HCT116 (cell line): ENCODE data around the gene DNAAF5.

Source experiments
- ATF3 ChIP-seq: IDR thresholded peaks from 2 replicates; pipeline ENCODE4 v1.6.1; 2012
- CTCF ChIP-seq, 3 experiments: fragments of 200-600 bp in 1 of 3; sonication (generic) in 1 of 3; IDR thresholded peaks in 2 of 3; conservative IDR thresholded peaks in 1 of 3; 2 replicates each; pipeline ENCODE4 v1.5.1; 2012 to 2017; ENCODE audit warnings: low read depth in 2 of 3, low read length in 2 of 3, antibody characterized with exemption in 1 of 3, borderline replicate concordance in 1 of 3, control low read depth in 1 of 3, mild to moderate bottlenecking in 1 of 3, mixed read lengths in 1 of 3, mixed run types in 1 of 3, moderate library complexity in 1 of 3; ENCODE audit not compliant: insufficient read depth in 1 of 3
- EZH2 ChIP-seq: fragments of 200-600 bp; sonication (generic); IDR thresholded peaks from 2 replicates; pipeline ENCODE4 v1.6.1; 2017; ENCODE audit warnings: antibody characterized with exemption, mixed run types
- EZH2phosphoT487 ChIP-seq: fragments of 200-600 bp; IDR thresholded peaks from 2 replicates; pipeline ENCODE4 v1.6.1; 2018; ENCODE audit warnings: antibody characterized with exemption, borderline replicate concordance
- MAX ChIP-seq: IDR thresholded peaks from 2 replicates; pipeline ENCODE4 v1.6.1; 2012
- REST ChIP-seq: IDR thresholded peaks from 2 replicates; pipeline ENCODE4 v1.6.1; 2012; ENCODE audit warnings: low read depth
- SIN3A ChIP-seq: IDR thresholded peaks from 2 replicates; pipeline ENCODE4 v1.6.1; 2012; ENCODE audit warnings: low read depth
- YY1 ChIP-seq: IDR thresholded peaks from 2 replicates; pipeline ENCODE4 v1.6.1; 2011; ENCODE audit warnings: low read length, low read depth, moderate library complexity, mild to moderate bottlenecking; ENCODE audit not compliant: insufficient replicate concordance; ENCODE audit errors: extremely low read depth
- ZBTB33 ChIP-seq: IDR thresholded peaks from 2 replicates; pipeline ENCODE4 v1.6.1; 2011; ENCODE audit warnings: mild to moderate bottlenecking, low read length, moderate library complexity; ENCODE audit not compliant: insufficient replicate concordance; ENCODE audit errors: extremely low read depth

GRCh38 chr7:832968-833424, 106.5 kb downstream of the DNAAF5 start:
- TF ChIP-seq EZH2phosphoT487 = no peak
- no peak for TF ChIP-seq MAX
- no peak for TF ChIP-seq SIN3A
- no peak for TF ChIP-seq ATF3
- TF ChIP-seq YY1 = no peak
- TF ChIP-seq CTCF (IDR thresholded peaks at IDR 0.05 in 2 of 3, conservative IDR thresholded peaks at IDR 0.05 in 1 of 3; ENCODE audit: borderline replicate concordance in 1 of 3, insufficient read depth in 1 of 3, low read depth in 2 of 3, low read length in 2 of 3) = no peak
- TF ChIP-seq REST = no peak
- TF ChIP-seq EZH2 = no peak
- no peak for TF ChIP-seq ZBTB33
